ENCODE data around the gene PDF.
"Not testable (repeated sequence)": the region's sequence is repeated elsewhere in the genome, so short reads cannot be mapped to it uniquely, and the experiment has no call there.

The PDF gene

DNA sequence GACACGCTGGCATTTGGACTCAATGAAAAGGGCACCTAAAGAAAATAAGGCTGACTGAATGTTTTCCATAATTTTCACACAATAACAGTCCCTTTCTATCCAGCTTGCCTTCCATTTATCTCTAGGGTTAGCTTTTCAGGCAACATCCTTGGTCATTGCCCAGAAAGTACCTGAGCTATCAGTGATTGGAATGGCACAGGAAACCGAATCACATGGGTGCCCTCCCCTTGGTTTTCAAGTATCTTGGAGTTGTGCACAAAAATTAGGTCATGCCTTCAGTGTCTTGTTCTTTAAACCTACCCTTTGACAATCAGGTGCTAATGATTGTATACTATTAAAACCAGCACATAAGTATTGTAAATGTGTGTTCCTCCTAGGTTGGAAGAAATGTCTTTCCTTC is 22.5 kb downstream of the PDF start:
- FAIRE-seq: no peak
- TF ChIP-seq, protein P1, sequence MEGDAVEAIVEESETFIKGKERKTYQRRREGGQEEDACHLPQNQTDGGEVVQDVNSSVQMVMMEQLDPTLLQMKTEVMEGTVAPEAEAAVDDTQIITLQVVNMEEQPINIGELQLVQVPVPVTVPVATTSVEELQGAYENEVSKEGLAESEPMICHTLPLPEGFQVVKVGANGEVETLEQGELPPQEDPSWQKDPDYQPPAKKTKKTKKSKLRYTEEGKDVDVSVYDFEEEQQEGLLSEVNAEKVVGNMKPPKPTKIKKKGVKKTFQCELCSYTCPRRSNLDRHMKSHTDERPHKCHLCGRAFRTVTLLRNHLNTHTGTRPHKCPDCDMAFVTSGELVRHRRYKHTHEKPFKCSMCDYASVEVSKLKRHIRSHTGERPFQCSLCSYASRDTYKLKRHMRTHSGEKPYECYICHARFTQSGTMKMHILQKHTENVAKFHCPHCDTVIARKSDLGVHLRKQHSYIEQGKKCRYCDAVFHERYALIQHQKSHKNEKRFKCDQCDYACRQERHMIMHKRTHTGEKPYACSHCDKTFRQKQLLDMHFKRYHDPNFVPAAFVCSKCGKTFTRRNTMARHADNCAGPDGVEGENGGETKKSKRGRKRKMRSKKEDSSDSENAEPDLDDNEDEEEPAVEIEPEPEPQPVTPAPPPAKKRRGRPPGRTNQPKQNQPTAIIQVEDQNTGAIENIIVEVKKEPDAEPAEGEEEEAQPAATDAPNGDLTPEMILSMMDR (IDR thresholded peaks at IDR 0.05; ENCODE audit: insufficient read depth, missing control alignments): no peak
- no peak for DNase-seq (ENCODE audit: insufficient read length, low spot score)

DNA sequence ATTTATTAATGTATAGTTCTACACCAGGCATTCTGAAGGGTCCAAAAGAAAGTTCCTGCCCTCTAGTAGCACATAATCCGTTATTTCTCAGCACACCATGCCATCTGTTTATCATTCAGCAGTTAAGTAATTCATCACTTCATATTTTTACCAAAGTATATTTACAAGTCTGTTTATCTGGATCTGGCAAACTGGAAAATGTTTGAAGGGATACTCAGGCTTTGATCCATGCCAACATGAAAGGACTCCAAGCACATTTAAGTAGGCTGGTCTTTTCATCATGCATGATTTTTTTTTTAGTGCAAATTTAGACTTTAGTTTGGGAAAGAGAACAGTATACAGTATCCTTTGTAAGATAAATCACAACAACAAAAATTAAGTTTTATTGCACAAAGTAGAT is 23.3 kb downstream of the PDF start:
- FAIRE-seq (no peak), DNase-seq (ENCODE audit: insufficient read length, low spot score) (no peak)
- TF ChIP-seq, protein P1 (IDR thresholded peaks at IDR 0.05; ENCODE audit: insufficient read depth, missing control alignments): no peak

DNA sequence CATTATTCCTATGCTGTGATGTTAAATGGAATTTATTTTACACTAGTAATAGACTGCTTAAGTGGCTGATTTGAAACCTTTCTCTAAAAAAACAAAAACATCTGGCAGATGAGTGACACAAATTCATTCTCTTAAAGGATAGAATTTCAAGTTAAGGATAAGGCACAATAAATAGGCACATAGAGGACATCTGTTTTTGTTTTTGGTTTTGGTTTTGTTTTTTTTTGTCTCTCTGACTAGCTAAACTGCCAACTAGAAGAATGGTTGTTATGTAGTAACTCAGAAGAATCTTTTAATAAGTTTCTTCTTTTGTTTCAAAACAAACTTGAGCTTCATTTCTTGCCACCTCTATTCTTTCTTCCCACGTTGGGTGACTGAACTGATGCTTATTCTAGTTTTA is 24.4 kb downstream of the PDF start:
- TF ChIP-seq, protein P1 (IDR thresholded peaks at IDR 0.05; ENCODE audit: insufficient read depth, missing control alignments): no peak
- FAIRE-seq (no peak), DNase-seq (ENCODE audit: insufficient read length, low spot score) (no peak)

DNA sequence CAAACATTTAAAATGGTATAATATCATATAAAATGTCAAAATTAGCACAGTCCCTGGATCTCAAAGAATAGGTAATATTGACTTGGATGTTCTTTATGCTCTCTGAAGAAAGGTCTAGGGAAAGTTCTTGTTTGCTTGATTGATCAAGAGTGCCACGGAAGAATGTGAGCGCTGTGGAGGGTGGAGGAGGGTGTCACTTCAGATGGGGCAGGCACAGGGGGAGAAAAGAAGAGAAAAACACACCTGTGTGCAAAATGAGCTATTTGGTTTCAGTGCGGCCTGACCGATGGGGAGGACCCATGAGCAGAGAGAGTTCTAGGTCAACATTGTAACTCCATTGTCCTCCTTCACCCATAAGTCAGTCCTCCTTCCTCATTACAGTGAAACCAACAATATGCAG is 28.1 kb downstream of the PDF start:
- TF ChIP-seq, protein P1 (IDR thresholded peaks at IDR 0.05; ENCODE audit: insufficient read depth, missing control alignments): no peak

DNA sequence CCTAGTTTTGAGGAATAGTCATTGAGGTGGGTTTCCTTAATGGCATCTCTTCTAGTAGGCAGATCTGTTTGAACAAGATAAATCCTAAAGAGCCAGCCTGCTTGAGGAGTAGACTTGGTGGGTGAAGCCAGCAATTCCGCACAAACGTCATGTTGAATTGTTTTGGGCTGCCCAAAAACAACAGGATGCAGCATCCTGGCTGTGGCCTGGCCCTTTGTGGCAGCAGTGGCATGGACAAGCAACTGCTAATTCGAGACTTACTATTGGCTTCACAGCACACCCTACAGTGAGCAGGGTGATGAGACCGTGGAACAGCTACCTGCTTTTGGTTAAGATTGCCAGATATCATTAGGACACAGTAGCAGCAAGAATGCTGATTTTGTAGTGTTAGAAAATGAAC is 28.5 kb downstream of the PDF start:
- no peak for DNase-seq (ENCODE audit: insufficient read length, low spot score)
- TF ChIP-seq, protein P1 (IDR thresholded peaks at IDR 0.05; ENCODE audit: insufficient read depth, missing control alignments): no peak
- FAIRE-seq: no peak

More for the DNA sequence above, 28.1 kb downstream of the PDF start:
- FAIRE-seq (no peak), DNase-seq (ENCODE audit: insufficient read length, low spot score) (no peak)

DNA sequence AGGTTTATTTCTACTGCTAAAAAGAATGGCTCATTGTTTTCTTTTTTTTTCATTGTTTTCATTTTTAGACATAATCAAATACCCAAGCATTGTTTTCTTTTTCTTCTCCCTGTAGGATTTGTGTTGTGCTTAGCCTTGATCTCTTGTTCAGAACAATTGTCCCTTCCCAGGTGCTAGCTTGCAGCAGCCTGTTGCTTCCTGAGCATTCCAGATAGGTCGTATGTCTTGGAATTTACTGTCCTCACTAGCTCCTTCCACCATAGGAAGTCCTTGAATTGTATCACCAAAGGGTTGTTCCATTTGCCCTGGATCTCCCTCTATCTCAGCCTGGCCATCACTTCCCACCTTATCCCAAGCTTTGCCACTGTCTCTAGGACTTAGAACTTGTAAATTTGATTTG is 29.2 kb downstream of the PDF start:
- FAIRE-seq (no peak), DNase-seq (ENCODE audit: insufficient read length, low spot score) (no peak)
- TF ChIP-seq, protein P1 (IDR thresholded peaks at IDR 0.05; ENCODE audit: insufficient read depth, missing control alignments): no peak

DNA sequence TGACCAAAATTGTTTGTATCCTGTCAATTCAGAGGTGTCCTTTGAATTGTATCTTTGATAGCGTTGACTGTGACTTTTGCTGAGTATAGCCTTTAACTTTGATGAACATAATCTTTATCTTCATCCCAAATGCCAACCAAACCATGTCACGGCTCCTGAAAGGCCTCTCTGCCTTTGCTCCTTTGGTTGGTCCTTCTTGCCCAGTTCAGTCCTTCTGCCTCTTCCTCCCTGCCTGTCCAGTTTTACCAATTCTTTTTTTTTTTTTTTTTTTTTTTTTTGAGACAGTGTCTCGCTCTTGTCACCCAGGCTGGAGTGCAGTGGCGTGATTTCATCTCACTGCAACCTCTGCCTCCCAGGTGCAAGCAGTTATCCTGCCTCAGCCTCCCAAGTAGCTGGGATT is 32.1 kb downstream of the PDF start:
- FAIRE-seq: no peak
- TF ChIP-seq, protein P1 (IDR thresholded peaks at IDR 0.05; ENCODE audit: insufficient read depth, missing control alignments): no peak
- no peak for DNase-seq (ENCODE audit: insufficient read length, low spot score)

DNA sequence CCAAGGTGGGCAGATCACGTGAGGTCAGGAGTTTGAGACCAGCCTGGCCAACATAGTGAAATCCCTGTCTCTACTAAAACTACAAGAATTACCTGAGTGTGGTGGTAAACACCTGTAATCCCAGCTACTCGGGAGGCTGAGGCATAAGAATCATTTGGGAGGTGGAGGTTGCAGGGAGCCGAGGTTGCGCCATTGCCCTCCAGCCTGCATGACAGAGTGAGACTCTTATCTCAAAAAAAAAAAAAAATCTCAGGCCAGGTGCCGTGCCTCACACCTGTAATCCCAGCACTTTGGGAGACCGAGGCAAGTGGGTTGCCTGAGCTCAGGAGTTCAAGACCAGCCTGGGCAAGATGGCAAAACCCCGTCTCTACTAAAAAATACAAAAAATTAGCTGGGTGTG is 33.6 kb downstream of the PDF start:
- DNase-seq (ENCODE audit: insufficient read length, low spot score); FAIRE-seq: not testable (repeated sequence)

Measured in D721Med (cell line).